Measurements from ENCODE around the gene PPFIBP1.

DNA sequence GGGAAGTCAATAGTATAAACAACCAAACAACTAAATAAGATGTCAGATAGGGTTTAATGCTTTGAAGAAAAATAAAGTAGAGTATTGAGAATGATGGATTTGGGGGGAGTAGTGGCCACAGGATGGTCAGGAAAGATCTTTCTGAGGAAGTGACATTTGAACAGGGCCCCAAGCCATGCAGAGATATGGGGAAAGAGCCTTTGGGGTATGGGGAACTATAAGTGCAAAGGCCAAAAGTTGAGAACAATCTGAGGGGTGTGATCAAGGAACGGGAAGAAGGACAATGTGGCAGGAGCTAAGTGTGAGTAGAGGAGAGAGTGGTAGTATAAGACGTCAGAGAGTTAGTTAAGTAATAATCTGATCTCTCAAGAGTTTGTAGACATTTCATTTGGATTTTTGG is 188.0 kb downstream of the PPFIBP1 start:
- TF ChIP-seq, protein P1, sequence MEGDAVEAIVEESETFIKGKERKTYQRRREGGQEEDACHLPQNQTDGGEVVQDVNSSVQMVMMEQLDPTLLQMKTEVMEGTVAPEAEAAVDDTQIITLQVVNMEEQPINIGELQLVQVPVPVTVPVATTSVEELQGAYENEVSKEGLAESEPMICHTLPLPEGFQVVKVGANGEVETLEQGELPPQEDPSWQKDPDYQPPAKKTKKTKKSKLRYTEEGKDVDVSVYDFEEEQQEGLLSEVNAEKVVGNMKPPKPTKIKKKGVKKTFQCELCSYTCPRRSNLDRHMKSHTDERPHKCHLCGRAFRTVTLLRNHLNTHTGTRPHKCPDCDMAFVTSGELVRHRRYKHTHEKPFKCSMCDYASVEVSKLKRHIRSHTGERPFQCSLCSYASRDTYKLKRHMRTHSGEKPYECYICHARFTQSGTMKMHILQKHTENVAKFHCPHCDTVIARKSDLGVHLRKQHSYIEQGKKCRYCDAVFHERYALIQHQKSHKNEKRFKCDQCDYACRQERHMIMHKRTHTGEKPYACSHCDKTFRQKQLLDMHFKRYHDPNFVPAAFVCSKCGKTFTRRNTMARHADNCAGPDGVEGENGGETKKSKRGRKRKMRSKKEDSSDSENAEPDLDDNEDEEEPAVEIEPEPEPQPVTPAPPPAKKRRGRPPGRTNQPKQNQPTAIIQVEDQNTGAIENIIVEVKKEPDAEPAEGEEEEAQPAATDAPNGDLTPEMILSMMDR (IDR thresholded peaks at IDR 0.05): no peak
- TF ChIP-seq ZFX (IDR thresholded peaks at IDR 0.05; ENCODE audit: borderline replicate concordance): no peak

All from 22Rv1 (cell line).